ENCODE results near the gene OR56A1. TPM values are rescaled to one million over a fixed set of nuclear protein-coding genes. Genes with fewer than 3 reads are reported as not detected.

The OR56A1 gene
- total and polyA plus RNA-seq, 2 of the 13 experiments (the other 11 are each of a cell fraction or from before 2014, with no cell fraction given): not detected

- Histone ChIP-seq H3K4me2 (ENCODE audit: low read depth, low read length) (no peak overlapping the region), H3K79me2 (ENCODE audit: insufficient read depth, low read length) (no peaks in the 10 kb centered on the region), H3K4me1 (ENCODE audit: insufficient read depth, low read length) (no peaks in the 10 kb centered on the region), H3K27me3 (ENCODE audit: control insufficient read depth in 1 of 2, insufficient read depth in 2 of 2, low read length in 2 of 2) (peaks cover 0 to 8% of the 10 kb centered on the region in 2 experiments; a peak in 1 of 5 replicates), H3K4me3 (replicated peaks in 1 of 3; ENCODE audit: insufficient read depth in 1 of 3, low read depth in 2 of 3, low read length in 3 of 3) (no peak overlapping the region), H3K9ac (ENCODE audit: insufficient read depth, low read depth, low read length) (no peak overlapping the region), H4K20me1 (ENCODE audit: insufficient read depth, low read length) (no peaks in the 10 kb centered on the region), H3K36me3 (replicated peaks in 1 of 2; ENCODE audit: control insufficient read depth in 1 of 2, insufficient read depth in 2 of 2, low read length in 2 of 2) (no peaks in the 10 kb centered on the region), H2AFZ (ENCODE audit: low read length) (no peak overlapping the region), H3K9me3 (ENCODE audit: low read length) (no peaks in the 10 kb centered on the region), H3K27ac (ENCODE audit: extremely low read length, insufficient read depth, low read length) (no peak overlapping the region)
- FAIRE-seq: no peak
- BruUV-seq (replicated peaks): no TSS peak
- WGBS (ENCODE audit: low lambda C conversion rate): 28% methylated on average over 3 of the region's 3 CpGs
- CTCF ChIA-PET (ENCODE audit: low intra/inter-chr PET ratio, low total read pairs): no interaction called here
- in situ Hi-C loops (cut with HindIII; ENCODE audit: extremely low pct_ligation_motif_present, low pct_unique_long_range_greater_than_20kb) (no loop called here), intact Hi-C loops (cut with micrococcal nuclease; ENCODE audit: unreplicated experiment) (no loop called here)
- POLR2A ChIA-PET: no interaction called here
- ATAC-seq: no peak
- TF ChIP-seq ZNF253 (CRISPR knock-in tag; IDR thresholded peaks at IDR 0.05; ENCODE audit: borderline replicate concordance) (no peak), CENPBD1 (CRISPR knock-in tag; IDR thresholded peaks at IDR 0.05; ENCODE audit: borderline replicate concordance, low read depth) (no peak), ZNF362 (CRISPR knock-in tag; IDR thresholded peaks at IDR 0.05; ENCODE audit: borderline replicate concordance) (no peak), ZNF550 (CRISPR knock-in tag; IDR thresholded peaks at IDR 0.05; ENCODE audit: borderline replicate concordance) (no peak), ZNF556 (CRISPR knock-in tag; IDR thresholded peaks at IDR 0.05; ENCODE audit: borderline replicate concordance) (no peak), JUNB (CRISPR knock-in tag; IDR thresholded peaks at IDR 0.05; ENCODE audit: borderline replicate concordance) (no peak), ZNF3 (CRISPR knock-in tag; IDR thresholded peaks at IDR 0.05) (no peak)
- TF ChIP-seq, protein P1, sequence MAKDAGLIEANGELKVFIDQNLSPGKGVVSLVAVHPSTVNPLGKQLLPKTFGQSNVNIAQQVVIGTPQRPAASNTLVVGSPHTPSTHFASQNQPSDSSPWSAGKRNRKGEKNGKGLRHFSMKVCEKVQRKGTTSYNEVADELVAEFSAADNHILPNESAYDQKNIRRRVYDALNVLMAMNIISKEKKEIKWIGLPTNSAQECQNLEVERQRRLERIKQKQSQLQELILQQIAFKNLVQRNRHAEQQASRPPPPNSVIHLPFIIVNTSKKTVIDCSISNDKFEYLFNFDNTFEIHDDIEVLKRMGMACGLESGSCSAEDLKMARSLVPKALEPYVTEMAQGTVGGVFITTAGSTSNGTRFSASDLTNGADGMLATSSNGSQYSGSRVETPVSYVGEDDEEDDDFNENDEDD (CRISPR knock-in tag; IDR thresholded peaks at IDR 0.05; ENCODE audit: borderline replicate concordance): no peak
- TF ChIP-seq, protein P2, sequence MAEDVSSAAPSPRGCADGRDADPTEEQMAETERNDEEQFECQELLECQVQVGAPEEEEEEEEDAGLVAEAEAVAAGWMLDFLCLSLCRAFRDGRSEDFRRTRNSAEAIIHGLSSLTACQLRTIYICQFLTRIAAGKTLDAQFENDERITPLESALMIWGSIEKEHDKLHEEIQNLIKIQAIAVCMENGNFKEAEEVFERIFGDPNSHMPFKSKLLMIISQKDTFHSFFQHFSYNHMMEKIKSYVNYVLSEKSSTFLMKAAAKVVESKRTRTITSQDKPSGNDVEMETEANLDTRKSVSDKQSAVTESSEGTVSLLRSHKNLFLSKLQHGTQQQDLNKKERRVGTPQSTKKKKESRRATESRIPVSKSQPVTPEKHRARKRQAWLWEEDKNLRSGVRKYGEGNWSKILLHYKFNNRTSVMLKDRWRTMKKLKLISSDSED (CRISPR knock-in tag; IDR thresholded peaks at IDR 0.05): no peak
- DNase-seq (ENCODE audit: low spot score): no peak
Observed at GRCh38 chr11:5992150-5992549, 38.4 kb downstream of the OR56A1 start.

Data from HepG2 (cell line).